Measurements from ENCODE around the gene VEZF1. TPM values are rescaled to one million over a fixed set of nuclear protein-coding genes. Genes with fewer than 3 reads are reported as not detected.

The VEZF1 gene
- total RNA-seq, 4 donors from 2014 or later = 88.5 to 147 (median 91.4) TPM

GRCh38 chr17:57941384-57942370 is 46.4 kb downstream of the VEZF1 start:
- WGBS, 2 donors = 65 to 72% methylated on average over 10 of the region's 10 CpGs
- H3K4me1 ChIP-seq = peaks cover 46 to 53% of the 10 kb centered on the region in 2 donors

GRCh38 chr17:57940653-57941329 is 47.3 kb downstream of the VEZF1 start:
- peak; percentile 89 to 93 for DNase-seq
- peak overlapping the region; percentile 35 to 54 (median 53) for H3K27ac ChIP-seq
- peaks cover 46 to 53% of the 10 kb centered on the region in 2 donors for H3K4me1 ChIP-seq
- intact Hi-C loops (cut with DNase I) = no loop called here
- H3K36me3 ChIP-seq = no peaks in the 10 kb centered on the region
- TF ChIP-seq POLR2A (IDR thresholded peaks at IDR 0.05) = no peak
- no peak for TF ChIP-seq CTCF (IDR thresholded peaks at IDR 0.05)
- H3K27me3 ChIP-seq = no peaks in the 10 kb centered on the region
- 54 to 67% methylated on average over 5 of the region's 5 CpGs for WGBS, 2 donors
- no peak overlapping the region for H3K4me3 ChIP-seq (replicated peaks in 1 of 3)
- no peaks in the 10 kb centered on the region for H3K9me3 ChIP-seq

More at GRCh38 chr17:57941384-57942370, 46.4 kb downstream of the VEZF1 start:
- intact Hi-C loops (cut with DNase I) = no loop called here
- Histone ChIP-seq H3K36me3 (no peaks in the 10 kb centered on the region), H3K27ac (peak overlapping the region in 2 of 3 donors; percentile 53 to 54), H3K9me3 (no peaks in the 10 kb centered on the region), H3K27me3 (no peaks in the 10 kb centered on the region), H3K4me3 (replicated peaks in 1 of 3) (no peak overlapping the region)
- TF ChIP-seq CTCF (IDR thresholded peaks at IDR 0.05) = no peak
- TF ChIP-seq POLR2A (IDR thresholded peaks at IDR 0.05) = no peak
- DNase-seq = no peak

- Histone ChIP-seq H3K27ac (peak overlapping the region; percentile 35 to 54 (median 53)), H3K36me3 (no peaks in the 10 kb centered on the region), H3K4me1 (peaks cover 47 to 54% of the 10 kb centered on the region in 2 donors), H3K4me3 (replicated peaks in 1 of 3) (no peak overlapping the region), H3K9me3 (no peaks in the 10 kb centered on the region), H3K27me3 (no peaks in the 10 kb centered on the region)
- DNase-seq = peak in 1 of 2 donors; percentile 40
- 52 to 54% methylated on average over 5 of the region's 5 CpGs for WGBS, 2 donors
- intact Hi-C loops (cut with DNase I) = no loop called here
- no peak for TF ChIP-seq POLR2A (IDR thresholded peaks at IDR 0.05)
- TF ChIP-seq CTCF (IDR thresholded peaks at IDR 0.05) = no peak
Measured at GRCh38 chr17:57940231-57940630, 47.8 kb downstream of the VEZF1 start.

- peak overlapping the region; percentile 35 to 54 (median 53) for H3K27ac ChIP-seq
- TF ChIP-seq POLR2A (IDR thresholded peaks at IDR 0.05) (no peak), CTCF (IDR thresholded peaks at IDR 0.05) (no peak)
- no peaks in the 10 kb centered on the region for H3K36me3 ChIP-seq
- intact Hi-C loops (cut with DNase I) = no loop called here
- no peak overlapping the region for H3K4me3 ChIP-seq (replicated peaks in 1 of 3)
- WGBS, 2 donors = 32 to 56% methylated on average over 2 to 7 of the region's 7 CpGs
- no peaks in the 10 kb centered on the region for H3K9me3 ChIP-seq
- no peaks in the 10 kb centered on the region for H3K27me3 ChIP-seq
- H3K4me1 ChIP-seq = peaks cover 51 to 59% of the 10 kb centered on the region in 2 donors
- no peak for DNase-seq
Measured at GRCh38 chr17:57939797-57940196, 48.3 kb downstream of the VEZF1 start.

Measured in thyroid gland (tissue), 4 donors.